ENCODE results near the gene PEMT.
A peak's percentile ranks its signal among the peaks of the same experiment; 100 is the strongest.
"Not testable (repeated sequence)": the region's sequence is repeated elsewhere in the genome, so short reads cannot be mapped to it uniquely, and the experiment has no call there.

PEMT gene

GRCh38 chr17:17499402-17500145, 91.9 kb downstream of the PEMT start:
- no peak for DNase-seq

- no peak for DNase-seq
Observed at GRCh38 chr17:17498606-17499301, 92.8 kb downstream of the PEMT start.

- no peak for DNase-seq
Observed at GRCh38 chr17:17497845-17498520, 93.5 kb downstream of the PEMT start.

GRCh38 chr17:17497065-17497844, 94.3 kb downstream of the PEMT start:
- no peak for DNase-seq

GRCh38 chr17:17496189-17497064, 95.1 kb downstream of the PEMT start, which contains the start of gene RASD1:
Gene RASD1, minus strand, starts transcription at chr17:17496395. Its CDS starts 214 bp downstream, at chr17:17496181.
- peak; percentile 85 for DNase-seq

GRCh38 chr17:17495536-17496188, 95.8 kb downstream of the PEMT start:
- DNase-seq: no peak

- no peak for DNase-seq
Observed at GRCh38 chr17:17494870-17495535, 96.5 kb downstream of the PEMT start.

GRCh38 chr17:17494499-17494869, 97.0 kb downstream of the PEMT start:
- no peak for DNase-seq

- DNase-seq: no peak
Observed at GRCh38 chr17:17493986-17494466, 97.5 kb downstream of the PEMT start.

GRCh38 chr17:17493249-17493985, 98.1 kb downstream of the PEMT start:
- no peak for DNase-seq

- DNase-seq: no peak
Observed at GRCh38 chr17:17492571-17492970, 98.9 kb downstream of the PEMT start.

- no peak for DNase-seq
Observed at GRCh38 chr17:17492085-17492484, 99.4 kb downstream of the PEMT start.

- DNase-seq: no peak
Observed at GRCh38 chr17:17491546-17491988, 99.9 kb downstream of the PEMT start.

GRCh38 chr17:17491031-17491471, 100.5 kb downstream of the PEMT start:
- DNase-seq: no peak

- no peak for DNase-seq
Observed at GRCh38 chr17:17487998-17488397, 103.5 kb downstream of the PEMT start.

GRCh38 chr17:17486416-17486815, 105.1 kb downstream of the PEMT start:
- DNase-seq: not testable (repeated sequence)

GRCh38 chr17:17485420-17485819, 106.1 kb downstream of the PEMT start:
- DNase-seq: no peak

GRCh38 chr17:17484451-17484899, 107.0 kb downstream of the PEMT start:
- no peak for DNase-seq

- DNase-seq: no peak
Observed at GRCh38 chr17:17481860-17482259, 109.6 kb downstream of the PEMT start.
